NCI-H2081 (cell line): ENCODE measurements around the gene RBM18.
A peak's percentile ranks its signal among the peaks of the same experiment; 100 is the strongest.

ENCODE experiments used
- DNase-seq, 2 experiments: peaks; one replicate each; lab custom pipeline; 2025; lab: John Stamatoyannopoulos, UW

Gene RBM18

GRCh38 chr9:122221183-122221811 is 43.3 kb downstream of the RBM18 start:
- no peak for DNase-seq

- DNase-seq, result no peak
Measured at GRCh38 chr9:122220673-122221182, 43.9 kb downstream of the RBM18 start.

- no peak for DNase-seq
Measured at GRCh38 chr9:122219856-122220672, 44.6 kb downstream of the RBM18 start.

- DNase-seq, result no peak
Measured at GRCh38 chr9:122218935-122219855, 45.4 kb downstream of the RBM18 start.

- no peak for DNase-seq
Measured at GRCh38 chr9:122218071-122218934, 46.3 kb downstream of the RBM18 start.

GRCh38 chr9:122217640-122218039 is 47.0 kb downstream of the RBM18 start:
- no peak for DNase-seq

GRCh38 chr9:122216798-122217418 is 47.7 kb downstream of the RBM18 start:
- no peak for DNase-seq

- no peak for DNase-seq
Measured at GRCh38 chr9:122216138-122216797, 48.4 kb downstream of the RBM18 start.

- no peak for DNase-seq
Measured at GRCh38 chr9:122215663-122216062, 49.0 kb downstream of the RBM18 start.

- DNase-seq, result no peak
Measured at GRCh38 chr9:122214507-122214906, 50.1 kb downstream of the RBM18 start.

GRCh38 chr9:122213589-122214413 is 50.8 kb downstream of the RBM18 start:
- DNase-seq, result peak; percentile 91 to 92

- no peak for DNase-seq
Measured at GRCh38 chr9:122213102-122213588, 51.5 kb downstream of the RBM18 start.

GRCh38 chr9:122212473-122213004 is 52.1 kb downstream of the RBM18 start:
- DNase-seq, result no peak

GRCh38 chr9:122209451-122209850 is 55.2 kb downstream of the RBM18 start:
- DNase-seq, result no peak

GRCh38 chr9:122207096-122207495 is 57.5 kb downstream of the RBM18 start:
- DNase-seq, result no peak

- DNase-seq, result no peak
Measured at GRCh38 chr9:122206118-122207046, 58.3 kb downstream of the RBM18 start.

GRCh38 chr9:122205176-122205575 is 59.5 kb downstream of the RBM18 start:
- DNase-seq, result no peak

GRCh38 chr9:122204491-122204890 is 60.1 kb downstream of the RBM18 start:
- no peak for DNase-seq
